Measurements from ENCODE around the gene AKAP6. TPM values are rescaled to one million over a fixed set of nuclear protein-coding genes. Genes with fewer than 3 reads are reported as not detected.
"Not testable (repeated sequence)": the region's sequence is repeated elsewhere in the genome, so short reads cannot be mapped to it uniquely, and the experiment has no call there.

The AKAP6 gene
- total RNA-seq, 1 experiment from 2014 or later: 2.7 TPM

- DNase-seq (ENCODE audit: extremely low read depth, low read depth): no peak
These were observed 243.1 kb downstream of the AKAP6 start for GRCh38 chr14:32571995-32572866.

- no peak for DNase-seq (ENCODE audit: extremely low read depth, low read depth)
These were observed 243.7 kb downstream of the AKAP6 start for GRCh38 chr14:32572867-32573150.

GRCh38 chr14:32574269-32574668, 245.2 kb downstream of the AKAP6 start:
- no peak for DNase-seq (ENCODE audit: extremely low read depth, low read depth)

GRCh38 chr14:32576088-32576795, 247.1 kb downstream of the AKAP6 start:
- DNase-seq (ENCODE audit: extremely low read depth, low read depth): peak; percentile 64

- no peak for DNase-seq (ENCODE audit: extremely low read depth, low read depth)
These were observed 247.9 kb downstream of the AKAP6 start for GRCh38 chr14:32576977-32577376.

GRCh38 chr14:32578181-32578580, 249.1 kb downstream of the AKAP6 start:
- no peak for DNase-seq (ENCODE audit: extremely low read depth, low read depth)

- not testable (repeated sequence) for DNase-seq (ENCODE audit: extremely low read depth, low read depth)
These were observed 254.3 kb downstream of the AKAP6 start for GRCh38 chr14:32583427-32583826.

- no peak for DNase-seq (ENCODE audit: extremely low read depth, low read depth)
These were observed 255.0 kb downstream of the AKAP6 start for GRCh38 chr14:32584079-32584478.

- no peak for DNase-seq (ENCODE audit: extremely low read depth, low read depth)
These were observed 258.4 kb downstream of the AKAP6 start for GRCh38 chr14:32587461-32587860.

GRCh38 chr14:32588448-32589320, 259.6 kb downstream of the AKAP6 start:
- peak; percentile 34 for DNase-seq (ENCODE audit: extremely low read depth, low read depth)

- no peak for DNase-seq (ENCODE audit: extremely low read depth, low read depth)
These were observed 261.1 kb downstream of the AKAP6 start for GRCh38 chr14:32590157-32590556.

- DNase-seq (ENCODE audit: extremely low read depth, low read depth): peak; percentile 8
These were observed 264.3 kb downstream of the AKAP6 start for GRCh38 chr14:32593290-32593942.

- no peak for DNase-seq (ENCODE audit: extremely low read depth, low read depth)
These were observed 265.7 kb downstream of the AKAP6 start for GRCh38 chr14:32594766-32595165.

GRCh38 chr14:32595497-32595896, 266.4 kb downstream of the AKAP6 start:
- DNase-seq (ENCODE audit: extremely low read depth, low read depth): no peak

- no peak for DNase-seq (ENCODE audit: extremely low read depth, low read depth)
These were observed 267.3 kb downstream of the AKAP6 start for GRCh38 chr14:32596390-32596789.

GRCh38 chr14:32597771-32598170, 268.7 kb downstream of the AKAP6 start:
- DNase-seq (ENCODE audit: extremely low read depth, low read depth): no peak

GRCh38 chr14:32601069-32601468, 272.0 kb downstream of the AKAP6 start:
- DNase-seq (ENCODE audit: extremely low read depth, low read depth): no peak

GRCh38 chr14:32601906-32602305, 272.8 kb downstream of the AKAP6 start:
- DNase-seq (ENCODE audit: extremely low read depth, low read depth): no peak

- DNase-seq (ENCODE audit: extremely low read depth, low read depth): no peak
These were observed 273.6 kb downstream of the AKAP6 start for GRCh38 chr14:32602699-32603098.

- no peak for DNase-seq (ENCODE audit: extremely low read depth, low read depth)
These were observed 275.0 kb downstream of the AKAP6 start for GRCh38 chr14:32603992-32604565.
